ENCODE data around the gene FGFR3.

Gene FGFR3

GRCh38 chr4:1792832-1793495 lies at the start of gene FGFR3:
Gene FGFR3, plus strand, starts transcription at chr4:1793293. Its CDS starts 642 bp downstream, at chr4:1793935.
- DNase-seq (ENCODE audit: low read depth in 2 of 2, low spot score in 1 of 2) = no peak

DNA sequence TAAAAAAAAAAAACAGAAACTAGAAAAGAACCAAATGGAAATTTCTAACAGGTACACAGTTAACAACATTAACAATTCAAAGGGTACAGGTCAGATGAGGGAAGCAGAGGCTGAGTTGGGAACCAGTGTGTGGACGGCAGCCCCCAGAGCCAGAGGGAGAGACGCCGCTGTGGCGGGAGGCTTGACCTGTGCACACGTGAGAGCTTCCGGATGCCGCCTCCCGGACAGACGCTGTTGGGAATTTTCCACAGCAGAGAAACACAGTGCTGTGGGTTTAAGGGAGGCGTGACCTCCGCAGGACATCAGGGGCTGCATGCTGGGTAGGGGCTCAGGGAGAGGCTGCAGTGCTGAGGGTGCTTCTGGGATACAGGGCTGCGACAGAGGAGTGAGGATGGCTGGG lies 49.5 kb upstream of the FGFR3 start:
- DNase-seq (ENCODE audit: low read depth in 2 of 2, low spot score in 1 of 2) = no peak

DNA sequence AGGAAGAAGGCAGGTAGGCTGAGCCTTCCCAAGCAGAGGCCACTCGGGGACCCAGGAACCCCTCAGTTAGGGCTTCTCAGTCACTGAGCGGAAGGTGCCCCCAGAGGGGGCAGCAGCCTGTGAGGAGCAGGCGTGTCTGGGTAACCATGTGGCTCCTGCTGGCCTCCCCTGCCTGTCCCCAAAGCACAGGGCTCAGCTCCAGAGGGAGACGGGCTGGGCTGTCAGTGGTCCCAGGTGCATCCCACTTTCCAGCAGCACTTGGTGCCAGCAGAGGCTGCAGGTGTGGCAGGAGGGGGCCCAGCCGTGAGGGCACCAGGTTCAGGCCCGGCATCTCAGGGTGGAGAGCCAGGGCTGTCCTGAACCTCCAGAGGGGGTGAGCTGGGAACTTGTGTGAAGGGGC lies 49.1 kb upstream of the FGFR3 start:
- no peak for DNase-seq (ENCODE audit: low read depth in 2 of 2, low spot score in 1 of 2)

- no peak for DNase-seq (ENCODE audit: low read depth in 2 of 2, low spot score in 1 of 2)
Observed at GRCh38 chr4:1744552-1744951, 48.5 kb upstream of the FGFR3 start.

DNA sequence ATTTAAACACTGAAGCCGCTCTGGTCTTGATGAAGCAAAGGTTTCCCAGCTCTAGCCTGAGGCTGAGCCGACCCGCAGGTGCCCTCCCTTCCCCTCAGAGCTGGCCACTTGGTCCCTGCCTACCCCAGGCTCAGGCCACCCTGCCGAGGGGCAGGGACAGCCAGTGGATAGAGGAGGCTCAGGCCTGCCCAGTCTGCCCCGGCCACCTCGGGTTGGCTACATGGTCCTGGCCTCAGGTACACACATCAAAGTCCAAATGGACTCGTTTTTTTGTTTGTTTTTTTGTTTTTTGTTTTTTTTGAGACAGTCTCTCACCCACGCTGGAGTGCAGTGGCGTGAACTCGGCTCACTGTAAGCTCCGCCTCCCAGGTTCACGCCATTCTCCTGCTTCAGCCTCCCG lies 47.9 kb upstream of the FGFR3 start:
- DNase-seq (ENCODE audit: low read depth in 2 of 2, low spot score in 1 of 2) = no peak

- DNase-seq (ENCODE audit: low read depth in 2 of 2, low spot score in 1 of 2) = no peak
Observed at GRCh38 chr4:1745697-1746096, 47.4 kb upstream of the FGFR3 start.

DNA sequence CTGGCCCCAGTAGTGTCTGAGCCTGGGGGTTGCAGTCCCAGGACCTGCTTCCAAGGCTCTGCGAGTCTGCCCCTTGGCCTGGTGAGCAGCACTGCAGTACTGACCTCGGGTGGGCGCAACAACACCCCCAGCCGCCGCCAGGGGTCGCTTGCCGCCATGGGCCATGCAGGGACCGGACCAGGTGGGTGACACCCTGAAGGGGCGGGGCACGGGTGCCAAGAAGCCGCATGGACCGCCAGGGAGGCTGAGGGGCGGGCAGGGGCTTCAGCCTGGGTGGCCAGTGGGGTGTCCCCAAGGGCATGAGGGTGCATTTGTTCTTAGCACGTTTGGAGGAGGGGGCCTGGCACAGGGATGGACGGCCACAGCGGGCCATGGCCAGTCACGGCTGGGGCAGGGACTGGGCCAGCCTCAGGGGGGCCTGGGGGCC lies 46.8 kb upstream of the FGFR3 start:
- DNase-seq (ENCODE audit: low read depth in 2 of 2, low spot score in 1 of 2) = peak; percentile 57 to 59

- no peak for DNase-seq (ENCODE audit: low read depth in 2 of 2, low spot score in 1 of 2)
Observed at GRCh38 chr4:1746919-1747602, 46.0 kb upstream of the FGFR3 start.

DNA sequence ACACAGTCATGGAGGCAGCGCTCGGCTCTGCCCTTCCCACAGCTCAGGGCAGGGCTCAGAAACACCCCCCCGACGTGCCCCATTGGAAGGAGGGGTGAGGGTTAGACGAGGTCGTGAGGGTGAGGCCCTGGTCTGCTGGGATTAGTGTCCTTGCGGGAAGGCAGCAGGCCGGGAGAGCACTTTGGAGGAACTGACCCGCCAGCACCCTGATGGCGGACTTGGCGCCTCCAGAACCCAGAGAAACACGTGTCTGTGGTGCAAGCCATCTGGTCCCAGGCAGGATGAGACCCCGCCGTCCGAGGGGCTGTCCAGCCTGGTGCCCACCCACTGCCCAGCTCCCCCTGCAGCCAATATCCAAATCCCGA lies 45.5 kb upstream of the FGFR3 start:
- DNase-seq (ENCODE audit: low read depth in 2 of 2, low spot score in 1 of 2) = no peak

DNA sequence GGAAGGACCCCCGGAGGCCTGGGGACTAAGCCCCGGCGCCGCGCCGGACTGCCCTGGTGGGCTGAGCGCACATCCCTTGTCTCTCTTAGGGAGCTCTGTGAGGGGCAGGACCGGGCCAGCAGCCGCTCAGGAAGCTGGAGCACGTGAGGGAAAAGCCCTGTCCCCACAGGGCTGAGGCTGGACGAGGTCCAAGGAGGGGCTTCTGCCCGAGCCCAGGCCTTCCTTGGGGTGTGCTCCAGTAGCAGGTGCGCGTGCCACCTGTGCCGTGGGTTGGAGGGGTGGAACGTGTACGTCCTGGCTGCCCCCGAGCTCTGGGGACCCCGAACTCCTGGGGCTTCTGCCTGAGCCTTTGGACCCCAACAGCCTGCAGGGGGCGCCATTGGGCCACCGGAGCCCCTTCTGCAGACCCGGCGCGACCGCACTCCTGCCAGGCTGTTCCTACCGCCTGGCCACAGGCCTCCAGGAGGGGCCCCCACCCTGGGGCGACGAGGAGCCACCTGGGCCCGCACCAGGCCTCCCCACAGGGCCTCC lies 44.6 kb upstream of the FGFR3 start:
- DNase-seq (ENCODE audit: low read depth in 2 of 2, low spot score in 1 of 2) = peak; percentile 46 to 60

GRCh38 chr4:1749370-1749769 lies 43.7 kb upstream of the FGFR3 start:
- no peak for DNase-seq (ENCODE audit: low read depth in 2 of 2, low spot score in 1 of 2)

GRCh38 chr4:1749826-1750225 lies 43.3 kb upstream of the FGFR3 start:
- DNase-seq (ENCODE audit: low read depth in 2 of 2, low spot score in 1 of 2) = no peak

GRCh38 chr4:1750381-1751154 lies 42.5 kb upstream of the FGFR3 start:
- DNase-seq (ENCODE audit: low read depth in 2 of 2, low spot score in 1 of 2) = no peak

DNA sequence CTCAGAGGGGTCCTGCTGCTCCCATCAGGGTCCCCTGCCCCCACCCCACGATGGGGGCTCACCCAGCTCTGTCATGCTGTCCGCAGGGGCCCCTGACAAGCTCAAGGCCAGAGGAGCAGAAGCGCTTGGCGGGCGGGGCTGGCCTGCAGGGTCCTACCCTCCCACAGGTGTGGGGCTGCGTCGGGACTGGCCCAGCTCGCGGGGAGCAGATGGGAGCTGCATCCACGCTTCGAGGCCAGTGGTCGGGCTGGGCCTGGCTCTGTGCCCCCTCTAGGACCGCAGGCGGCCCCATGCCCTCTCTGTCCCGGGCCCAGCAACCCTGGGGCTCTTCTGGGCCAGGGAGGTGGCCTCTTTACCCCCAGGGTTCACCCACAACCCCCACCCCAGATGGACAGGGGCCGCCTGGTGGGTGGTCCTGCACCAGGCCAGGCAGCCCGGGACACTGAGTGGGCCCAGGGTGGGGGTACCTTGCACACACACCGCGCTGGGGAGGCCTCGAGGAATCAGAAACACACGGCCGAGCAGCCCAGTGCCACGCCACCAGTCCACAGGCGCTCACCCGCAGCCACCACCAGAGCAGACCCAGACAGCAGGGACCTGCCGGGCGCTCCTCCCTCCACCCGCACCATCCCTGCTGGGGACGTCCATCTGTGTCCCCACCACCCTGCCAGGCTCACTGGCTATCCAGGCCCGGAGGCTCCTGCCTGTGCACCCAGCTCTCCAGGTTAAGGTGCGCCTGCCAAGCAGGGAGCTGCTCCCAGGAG lies 41.8 kb upstream of the FGFR3 start:
- no peak for DNase-seq (ENCODE audit: low read depth in 2 of 2, low spot score in 1 of 2)

- DNase-seq (ENCODE audit: low read depth in 2 of 2, low spot score in 1 of 2) = no peak
Observed at GRCh38 chr4:1751919-1752283, 41.2 kb upstream of the FGFR3 start.

- no peak for DNase-seq (ENCODE audit: low read depth in 2 of 2, low spot score in 1 of 2)
Observed at GRCh38 chr4:1752284-1753041, 40.6 kb upstream of the FGFR3 start.

GRCh38 chr4:1753294-1753696 lies 39.8 kb upstream of the FGFR3 start:
- no peak for DNase-seq (ENCODE audit: low read depth in 2 of 2, low spot score in 1 of 2)

DNA sequence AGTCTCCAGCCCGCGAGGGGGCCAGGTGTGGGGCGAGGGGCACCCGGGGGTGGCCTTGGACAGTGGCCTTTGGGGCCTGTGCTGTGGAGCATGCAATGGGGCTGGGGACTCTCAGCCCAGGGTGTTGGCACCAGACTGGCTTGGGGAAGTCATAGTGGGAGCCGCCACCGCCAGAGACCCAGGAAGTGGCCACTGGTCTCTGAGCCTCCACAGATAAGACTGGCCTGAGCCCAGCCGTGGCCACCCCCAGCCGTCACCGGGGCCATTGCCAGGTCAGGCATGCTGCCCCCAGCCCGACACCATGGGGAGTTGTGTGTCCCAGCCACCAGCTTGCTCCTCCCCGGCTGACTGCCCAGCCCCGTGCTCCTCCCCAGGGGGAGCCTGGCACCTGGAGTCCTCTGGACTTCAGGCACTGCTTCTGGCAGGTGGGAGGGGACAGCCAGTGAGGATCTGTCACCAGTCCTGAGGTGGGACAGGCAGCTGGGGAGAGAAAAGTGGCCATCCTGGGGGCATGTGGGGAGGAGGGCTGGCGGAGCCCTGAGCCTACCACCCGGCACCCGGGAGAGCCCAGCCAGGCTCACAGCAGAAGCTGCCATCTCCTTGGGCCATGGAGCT lies 39.3 kb upstream of the FGFR3 start:
- no peak for DNase-seq (ENCODE audit: low read depth in 2 of 2, low spot score in 1 of 2)

DNA sequence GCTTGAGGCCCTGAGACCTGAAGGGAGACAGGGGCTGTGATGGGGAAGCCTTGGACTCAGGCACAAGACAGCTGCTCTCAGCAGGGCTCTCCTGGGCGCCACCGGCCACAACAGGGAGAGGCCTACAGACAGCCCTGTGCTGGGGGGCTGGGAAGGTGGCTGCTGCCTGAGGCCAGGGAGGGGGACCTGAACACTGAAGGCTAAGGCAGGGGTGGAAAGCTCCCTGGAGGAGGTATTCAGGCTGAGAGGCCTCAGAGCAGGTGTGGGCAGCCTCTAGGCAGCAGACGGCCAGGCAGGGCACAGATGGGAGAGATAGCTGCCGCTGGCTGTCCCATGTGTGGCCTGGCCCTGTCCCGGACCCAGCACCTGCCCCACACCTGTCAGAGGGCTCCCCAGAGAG lies 38.8 kb upstream of the FGFR3 start:
- no peak for DNase-seq (ENCODE audit: low read depth in 2 of 2, low spot score in 1 of 2)

DNA sequence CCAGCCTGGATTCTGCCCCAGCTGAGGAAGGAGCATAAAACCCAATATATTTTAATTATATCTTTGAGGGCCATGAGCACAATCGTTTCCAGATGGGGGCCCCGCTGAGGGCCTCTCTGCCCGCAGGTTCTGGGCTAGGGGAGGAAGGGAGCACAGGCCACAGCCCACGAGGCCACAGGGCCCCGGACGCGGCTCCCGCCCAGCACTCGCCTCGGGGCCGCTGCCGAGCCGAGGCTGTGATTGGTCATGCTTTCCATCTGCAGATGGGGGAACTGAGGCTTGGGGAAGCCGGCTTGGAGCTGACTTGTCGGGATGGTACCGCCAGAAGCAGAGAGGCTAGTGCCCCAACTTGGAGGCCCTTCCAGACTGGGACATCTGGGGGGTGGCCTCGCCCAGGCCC lies 37.8 kb upstream of the FGFR3 start:
- no peak for DNase-seq (ENCODE audit: low read depth in 2 of 2, low spot score in 1 of 2)
